ACC112 (cell line): ENCODE data around the gene PPM1B.
A peak's percentile ranks its signal among the peaks of the same experiment; 100 is the strongest.

Source experiments
- H2AFZ ChIP-seq: fragments of 200-600 bp; sonication (generic); one replicate; pipeline ENCODE4 v1.6.0; 2017; ENCODE audit warnings: antibody characterized with exemption, low read length; ENCODE audit not compliant: unreplicated experiment
- H3K27ac ChIP-seq: fragments of 200-600 bp; sonication (generic); 2 replicates; pipeline ENCODE4 v1.5.1; 2014; ENCODE audit warnings: low read depth, mild to moderate bottlenecking, antibody characterized with exemption, low read length, moderate library complexity
- H3K27me3 ChIP-seq: fragments of 200-600 bp; sonication (generic); 2 replicates; pipeline ENCODE4 v1.6.1; 2014; ENCODE audit warnings: mild to moderate bottlenecking, antibody characterized with exemption, low read length, moderate library complexity, mixed read lengths; ENCODE audit not compliant: insufficient read depth
- H3K36me3 ChIP-seq: fragments of 200-600 bp; sonication (generic); 2 replicates; pipeline ENCODE4 v1.6.1; 2016; ENCODE audit warnings: mild to moderate bottlenecking, antibody characterized with exemption, low read length, moderate library complexity, mixed read lengths; ENCODE audit not compliant: insufficient read depth
- H3K4me1 ChIP-seq: fragments of 200-600 bp; sonication (generic); one replicate; pipeline ENCODE4 v1.6.1; 2016; ENCODE audit warnings: low read length, mixed read lengths; ENCODE audit not compliant: insufficient read depth, unreplicated experiment, control insufficient read depth
- H3K4me3 ChIP-seq: fragments of 200-600 bp; sonication (generic); 2 replicates; pipeline ENCODE4 v1.5.1; 2014; ENCODE audit warnings: mild to moderate bottlenecking, low read depth, low read length
- H3K79me2 ChIP-seq: fragments of 200-600 bp; sonication (generic); one replicate; pipeline ENCODE4 v1.6.0; 2016; ENCODE audit warnings: low read length; ENCODE audit not compliant: control insufficient read depth, unreplicated experiment, insufficient read depth

Gene PPM1B

GRCh38 chr2:44135771-44136170 is 32.9 kb upstream of the PPM1B start:
- Histone ChIP-seq H3K36me3 (no peaks in the 10 kb centered on the region), H3K4me3 (0 out of 2 replicates have a peak overlapping the region, but pooled peaks have one; percentile 2), H2AFZ (peak overlapping the region; percentile 64), H3K4me1 (peaks cover 20% of the 10 kb centered on the region), H3K27ac (peak overlapping the region; percentile 46), H3K79me2 (no peaks in the 10 kb centered on the region), H3K27me3 (no peaks in the 10 kb centered on the region)

GRCh38 chr2:44136252-44136651 is 32.4 kb upstream of the PPM1B start:
- Histone ChIP-seq H3K4me1 (peaks cover 17% of the 10 kb centered on the region), H3K36me3 (no peaks in the 10 kb centered on the region), H3K79me2 (no peaks in the 10 kb centered on the region), H3K27me3 (no peaks in the 10 kb centered on the region), H3K4me3 (0 out of 2 replicates have a peak overlapping the region, but pooled peaks have one; percentile 2), H2AFZ (peak overlapping the region; percentile 64), H3K27ac (peak overlapping the region; percentile 46)

- no peak overlapping the region for H3K27ac ChIP-seq
- no peak overlapping the region for H3K4me3 ChIP-seq
- peaks cover 17% of the 10 kb centered on the region for H3K4me1 ChIP-seq
- no peaks in the 10 kb centered on the region for H3K27me3 ChIP-seq
- no peak overlapping the region for H2AFZ ChIP-seq
- no peaks in the 10 kb centered on the region for H3K36me3 ChIP-seq
- no peaks in the 10 kb centered on the region for H3K79me2 ChIP-seq
Observed at GRCh38 chr2:44137048-44137447, 31.6 kb upstream of the PPM1B start.

- Histone ChIP-seq H3K27ac (no peak overlapping the region), H3K4me3 (no peak overlapping the region), H2AFZ (no peak overlapping the region), H3K4me1 (peaks cover 17% of the 10 kb centered on the region), H3K36me3 (no peaks in the 10 kb centered on the region), H3K27me3 (no peaks in the 10 kb centered on the region), H3K79me2 (no peaks in the 10 kb centered on the region)
Observed at GRCh38 chr2:44137872-44138551, 30.7 kb upstream of the PPM1B start.

GRCh38 chr2:44139741-44140140 is 28.9 kb upstream of the PPM1B start:
- Histone ChIP-seq H3K4me3 (no peak overlapping the region), H2AFZ (no peak overlapping the region), H3K36me3 (no peaks in the 10 kb centered on the region), H3K4me1 (peaks cover 17% of the 10 kb centered on the region), H3K27me3 (no peaks in the 10 kb centered on the region), H3K79me2 (no peaks in the 10 kb centered on the region), H3K27ac (no peak overlapping the region)

GRCh38 chr2:44142306-44142705 is 26.4 kb upstream of the PPM1B start:
- H3K27ac ChIP-seq: no peak overlapping the region
- H3K4me1 ChIP-seq: no peaks in the 10 kb centered on the region
- no peaks in the 10 kb centered on the region for H3K36me3 ChIP-seq
- H3K27me3 ChIP-seq: no peaks in the 10 kb centered on the region
- no peaks in the 10 kb centered on the region for H3K79me2 ChIP-seq
- no peak overlapping the region for H3K4me3 ChIP-seq
- no peak overlapping the region for H2AFZ ChIP-seq

- Histone ChIP-seq H3K4me3 (no peak overlapping the region), H3K27me3 (no peaks in the 10 kb centered on the region), H3K79me2 (no peaks in the 10 kb centered on the region), H3K4me1 (no peaks in the 10 kb centered on the region), H3K36me3 (no peaks in the 10 kb centered on the region), H2AFZ (no peak overlapping the region), H3K27ac (no peak overlapping the region)
Observed at GRCh38 chr2:44143701-44144100, 25.0 kb upstream of the PPM1B start.

GRCh38 chr2:44148999-44149398 is 19.7 kb upstream of the PPM1B start:
- H2AFZ ChIP-seq: no peak overlapping the region
- peaks cover 6% of the 10 kb centered on the region; the same call in 1 of the 2 replicates for H3K27me3 ChIP-seq
- H3K36me3 ChIP-seq: no peaks in the 10 kb centered on the region
- no peak overlapping the region for H3K4me3 ChIP-seq
- no peaks in the 10 kb centered on the region for H3K79me2 ChIP-seq
- H3K27ac ChIP-seq: no peak overlapping the region
- no peaks in the 10 kb centered on the region for H3K4me1 ChIP-seq

GRCh38 chr2:44150473-44150872 is 18.2 kb upstream of the PPM1B start:
- Histone ChIP-seq H3K27me3 (peaks cover 6% of the 10 kb centered on the region; the same call in 1 of the 2 replicates), H3K4me3 (no peak overlapping the region), H3K36me3 (no peaks in the 10 kb centered on the region), H2AFZ (no peak overlapping the region), H3K79me2 (no peaks in the 10 kb centered on the region), H3K4me1 (no peaks in the 10 kb centered on the region), H3K27ac (no peak overlapping the region)

GRCh38 chr2:44152865-44153669 is 15.6 kb upstream of the PPM1B start:
- H2AFZ ChIP-seq: no peak overlapping the region
- H3K4me1 ChIP-seq: no peaks in the 10 kb centered on the region
- no peaks in the 10 kb centered on the region for H3K79me2 ChIP-seq
- H3K27ac ChIP-seq: no peak overlapping the region
- H3K4me3 ChIP-seq: no peak overlapping the region
- peaks cover 6% of the 10 kb centered on the region; the same call in 1 of the 2 replicates for H3K27me3 ChIP-seq
- H3K36me3 ChIP-seq: no peaks in the 10 kb centered on the region
